ENCODE data around the gene THAP11.

The THAP11 gene

DNA sequence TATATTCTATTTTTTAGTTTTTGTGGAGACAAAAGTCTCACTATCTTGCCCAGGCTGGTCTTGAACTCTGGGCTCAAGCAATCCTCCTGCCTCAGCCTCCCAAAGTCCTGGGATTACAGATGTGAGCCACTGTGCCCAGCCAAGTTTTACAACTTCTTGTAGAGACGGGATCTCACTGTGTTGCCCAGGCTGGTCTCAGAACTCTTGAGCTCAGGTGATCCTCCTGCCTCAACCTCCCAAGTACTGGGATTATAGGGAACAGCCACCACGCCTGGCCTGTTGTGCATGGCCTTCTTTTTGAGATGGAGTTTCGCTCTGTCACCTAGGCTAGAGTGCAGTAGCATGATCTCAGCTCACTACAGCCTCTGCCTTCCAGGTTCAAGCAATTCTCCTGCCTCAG, 11.6 kb downstream of the THAP11 start:
- FAIRE-seq (no peak), DNase-seq (ENCODE audit: insufficient read length, low spot score) (no peak)
- TF ChIP-seq, protein P1, sequence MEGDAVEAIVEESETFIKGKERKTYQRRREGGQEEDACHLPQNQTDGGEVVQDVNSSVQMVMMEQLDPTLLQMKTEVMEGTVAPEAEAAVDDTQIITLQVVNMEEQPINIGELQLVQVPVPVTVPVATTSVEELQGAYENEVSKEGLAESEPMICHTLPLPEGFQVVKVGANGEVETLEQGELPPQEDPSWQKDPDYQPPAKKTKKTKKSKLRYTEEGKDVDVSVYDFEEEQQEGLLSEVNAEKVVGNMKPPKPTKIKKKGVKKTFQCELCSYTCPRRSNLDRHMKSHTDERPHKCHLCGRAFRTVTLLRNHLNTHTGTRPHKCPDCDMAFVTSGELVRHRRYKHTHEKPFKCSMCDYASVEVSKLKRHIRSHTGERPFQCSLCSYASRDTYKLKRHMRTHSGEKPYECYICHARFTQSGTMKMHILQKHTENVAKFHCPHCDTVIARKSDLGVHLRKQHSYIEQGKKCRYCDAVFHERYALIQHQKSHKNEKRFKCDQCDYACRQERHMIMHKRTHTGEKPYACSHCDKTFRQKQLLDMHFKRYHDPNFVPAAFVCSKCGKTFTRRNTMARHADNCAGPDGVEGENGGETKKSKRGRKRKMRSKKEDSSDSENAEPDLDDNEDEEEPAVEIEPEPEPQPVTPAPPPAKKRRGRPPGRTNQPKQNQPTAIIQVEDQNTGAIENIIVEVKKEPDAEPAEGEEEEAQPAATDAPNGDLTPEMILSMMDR (IDR thresholded peaks at IDR 0.05; ENCODE audit: insufficient read depth, missing control alignments): no peak

DNA sequence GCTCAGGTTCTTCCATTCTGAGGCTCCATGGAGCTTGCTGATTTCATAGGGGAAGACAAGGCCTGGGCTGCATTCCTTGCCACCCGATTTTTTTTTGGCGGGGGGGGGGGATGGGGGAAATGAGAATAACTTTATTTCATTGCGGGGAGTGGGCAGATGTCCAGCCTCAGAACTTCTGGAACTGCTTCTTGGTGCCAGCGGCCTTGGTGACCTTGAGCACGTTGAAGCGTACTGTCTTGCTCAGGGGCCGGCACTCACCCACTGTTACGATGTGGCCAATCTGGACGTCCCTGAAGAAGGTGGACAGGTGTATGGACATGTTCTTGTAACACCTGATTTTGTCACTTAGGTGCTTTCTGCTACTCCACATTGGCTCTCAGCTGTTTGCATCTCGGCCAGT, 13.7 kb downstream of the THAP11 start:
- DNase-seq (ENCODE audit: insufficient read length, low spot score): no peak
- TF ChIP-seq, protein P1 (IDR thresholded peaks at IDR 0.05; ENCODE audit: insufficient read depth, missing control alignments): no peak
- no peak for FAIRE-seq

DNA sequence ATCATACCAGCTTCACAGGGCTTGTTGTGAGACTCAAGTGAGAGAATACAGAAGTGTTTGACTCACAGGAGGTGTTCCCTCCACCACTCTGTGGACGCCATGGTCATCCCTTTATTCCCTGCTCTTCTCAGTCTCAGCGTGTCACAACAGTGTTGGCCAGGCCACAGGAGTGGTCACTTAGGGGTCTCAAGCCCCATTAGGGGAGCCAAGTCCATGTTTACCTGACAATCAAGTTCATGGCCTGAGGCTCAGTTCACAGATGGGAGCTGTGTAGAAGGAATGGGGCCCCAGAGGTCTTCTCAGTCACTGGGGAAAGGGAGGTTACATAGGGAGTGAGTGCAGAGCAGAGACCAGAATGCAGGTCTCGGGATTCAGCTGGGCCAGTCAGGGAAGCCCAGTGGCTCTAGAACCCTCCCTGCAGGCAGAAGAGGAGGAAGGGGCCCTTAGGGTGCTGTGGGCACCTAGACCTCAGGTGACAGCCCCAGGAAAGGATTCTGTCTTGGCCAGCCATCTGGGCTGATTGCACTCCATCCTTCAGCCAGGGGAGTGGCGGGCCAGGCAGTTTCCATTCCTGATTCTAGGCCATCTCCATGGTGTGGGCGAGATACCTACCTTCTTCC, 14.9 kb downstream of the THAP11 start:
- TF ChIP-seq, protein P1 (IDR thresholded peaks at IDR 0.05; ENCODE audit: insufficient read depth, missing control alignments): no peak
- FAIRE-seq: no peak

DNA sequence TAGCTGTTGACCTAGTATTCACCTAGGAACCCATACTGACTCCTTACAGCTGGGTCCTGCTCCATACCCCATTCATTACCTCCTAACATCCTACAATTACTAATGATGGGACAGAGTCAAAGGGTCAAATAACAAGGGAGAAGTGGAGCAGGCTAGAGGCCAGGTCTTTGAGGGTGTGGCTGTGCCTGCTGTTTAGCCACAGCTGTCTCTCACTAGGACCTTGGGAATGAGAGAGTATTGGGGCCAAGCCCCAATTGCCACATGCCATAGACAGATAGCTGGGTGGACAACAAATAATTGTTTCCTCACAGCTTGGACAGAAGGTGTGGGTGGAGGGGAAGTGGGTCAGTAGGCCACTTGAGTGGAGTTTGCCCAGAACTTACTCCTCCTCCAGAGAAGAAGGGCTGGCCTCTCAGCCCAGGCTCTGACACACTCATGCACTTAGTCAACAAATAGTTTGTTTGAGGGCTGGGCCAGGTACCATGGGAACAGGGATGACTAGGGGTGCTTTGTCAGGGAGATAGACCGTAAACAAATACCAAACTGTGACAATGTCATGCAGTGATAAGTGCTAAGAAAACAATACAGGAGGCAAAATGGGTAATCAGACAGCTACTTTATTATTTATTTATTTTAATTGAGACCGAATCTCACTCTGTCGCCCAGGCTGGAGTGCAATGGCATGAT, 15.6 kb downstream of the THAP11 start:
- TF ChIP-seq, protein P1 (IDR thresholded peaks at IDR 0.05; ENCODE audit: insufficient read depth, missing control alignments): no peak
- no peak for DNase-seq (ENCODE audit: insufficient read length, low spot score)
- FAIRE-seq: no peak

More for the DNA sequence above, 14.9 kb downstream of the THAP11 start:
- no peak for DNase-seq (ENCODE audit: insufficient read length, low spot score)

DNA sequence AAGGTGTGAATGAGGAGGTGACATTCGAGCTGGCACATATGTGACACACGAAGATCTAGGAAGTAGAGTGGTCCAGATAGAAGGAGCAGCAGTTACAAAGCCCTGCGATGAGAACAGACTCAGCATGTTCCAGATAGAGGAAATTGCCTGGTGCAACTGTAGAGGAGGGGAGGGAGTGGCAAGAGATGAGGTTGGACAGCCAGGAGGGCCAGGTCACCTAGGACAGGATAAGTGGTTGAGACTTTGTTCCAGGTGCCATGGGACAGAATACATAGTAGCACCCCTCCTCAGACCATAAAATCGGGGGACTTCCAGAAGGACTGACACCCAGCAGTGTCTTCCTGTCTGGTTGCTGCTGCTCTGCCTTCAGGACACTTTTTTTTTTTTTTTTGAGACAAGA, 16.4 kb downstream of the THAP11 start:
- TF ChIP-seq, protein P1 (IDR thresholded peaks at IDR 0.05; ENCODE audit: insufficient read depth, missing control alignments): no peak
- no peak for FAIRE-seq
- DNase-seq (ENCODE audit: insufficient read length, low spot score): no peak

DNA sequence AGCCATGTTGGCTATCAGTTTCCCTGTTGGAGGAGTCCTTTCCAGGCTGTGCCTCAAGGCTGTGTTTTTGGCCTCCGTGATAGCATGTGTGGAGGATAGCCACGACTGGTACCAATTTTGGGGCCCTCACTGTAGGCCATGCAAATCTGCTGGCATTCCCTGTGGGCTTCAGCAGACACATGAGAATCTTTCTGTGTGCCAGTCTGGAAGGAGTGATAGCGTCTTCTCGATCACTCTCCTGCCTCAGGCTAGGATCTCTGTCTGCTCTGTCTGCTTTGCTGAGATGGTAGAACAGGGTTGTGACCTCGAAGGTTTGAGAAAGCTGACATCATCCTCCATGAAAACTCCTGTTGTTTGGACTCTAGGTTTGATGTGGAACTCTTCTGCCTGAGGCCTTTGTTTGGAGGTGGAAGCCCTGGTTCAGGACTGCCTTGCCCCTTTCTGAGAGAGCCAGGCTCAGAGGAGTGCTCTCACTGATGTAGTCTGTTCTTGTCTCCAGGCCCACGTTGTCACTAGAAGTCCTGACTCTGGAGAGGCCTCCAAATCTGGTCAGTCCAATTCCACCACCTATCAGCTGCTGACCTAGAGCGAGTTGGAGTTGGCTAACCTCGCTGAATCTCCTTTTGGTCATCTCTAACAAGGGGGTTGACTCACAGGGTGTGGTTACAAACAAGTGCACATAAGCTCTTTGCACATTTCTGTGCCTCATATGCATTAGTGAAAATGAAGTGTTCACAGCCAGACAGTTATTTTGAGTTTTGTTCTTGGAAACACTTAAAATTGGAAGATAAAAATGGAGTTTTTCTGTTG, 18.7 kb downstream of the THAP11 start:
- DNase-seq (ENCODE audit: insufficient read length, low spot score) (no peak), FAIRE-seq (no peak)
- TF ChIP-seq, protein P1 (IDR thresholded peaks at IDR 0.05; ENCODE audit: insufficient read depth, missing control alignments): no peak
